IgD-negative memory B cell (primary cell): ENCODE measurements around the gene SYTL1. TPM values are rescaled to one million over a fixed set of nuclear protein-coding genes. Genes with fewer than 3 reads are reported as not detected.
"Not testable (repeated sequence)": the region's sequence is repeated elsewhere in the genome, so short reads cannot be mapped to it uniquely, and the experiment has no call there.

Source experiments
- H3K27ac Mint-ChIP-seq, 3 donors: one replicate each; pipeline ENCODE4 v1.8.0; 2020 to 2022; ENCODE audit warnings: mild to moderate bottlenecking in 3 of 3, mixed read lengths in 3 of 3, moderate library complexity in 1 of 3
- H3K27me3 Mint-ChIP-seq: one replicate; pipeline ENCODE4 v1.8.0; 2021; ENCODE audit warnings: mixed read lengths
- H3K36me3 Mint-ChIP-seq: one replicate; pipeline ENCODE4 v1.8.0; 2020; ENCODE audit warnings: mild to moderate bottlenecking, mixed read lengths
- H3K4me1 Mint-ChIP-seq, 3 donors: one replicate each; pipeline ENCODE4 v1.8.0; 2020 to 2022; ENCODE audit warnings: mixed read lengths in 3 of 3, mild to moderate bottlenecking in 1 of 3
- H3K4me3 Mint-ChIP-seq, 4 donors: one replicate each; pipeline ENCODE4 v1.8.0; 2020 to 2022; ENCODE audit warnings: mild to moderate bottlenecking in 4 of 4, mixed read lengths in 4 of 4, moderate library complexity in 3 of 4
- H3K9me3 Mint-ChIP-seq, 3 donors: one replicate each; pipeline ENCODE4 v1.8.0; 2020 to 2021; ENCODE audit warnings: mixed read lengths in 3 of 3, mild to moderate bottlenecking in 1 of 3
- polyA plus RNA-seq: library from polyadenylated mRNA; unstranded; fragments of 300-500 nt; fragmentation: Illumina TruSeq; gene quantifications from one replicate; pipeline ENCODE4 v1.2.3, GENCODE V29; 2021

Gene SYTL1
- polyA plus RNA-seq, 1 donor from 2014 or later: 130 TPM

DNA sequence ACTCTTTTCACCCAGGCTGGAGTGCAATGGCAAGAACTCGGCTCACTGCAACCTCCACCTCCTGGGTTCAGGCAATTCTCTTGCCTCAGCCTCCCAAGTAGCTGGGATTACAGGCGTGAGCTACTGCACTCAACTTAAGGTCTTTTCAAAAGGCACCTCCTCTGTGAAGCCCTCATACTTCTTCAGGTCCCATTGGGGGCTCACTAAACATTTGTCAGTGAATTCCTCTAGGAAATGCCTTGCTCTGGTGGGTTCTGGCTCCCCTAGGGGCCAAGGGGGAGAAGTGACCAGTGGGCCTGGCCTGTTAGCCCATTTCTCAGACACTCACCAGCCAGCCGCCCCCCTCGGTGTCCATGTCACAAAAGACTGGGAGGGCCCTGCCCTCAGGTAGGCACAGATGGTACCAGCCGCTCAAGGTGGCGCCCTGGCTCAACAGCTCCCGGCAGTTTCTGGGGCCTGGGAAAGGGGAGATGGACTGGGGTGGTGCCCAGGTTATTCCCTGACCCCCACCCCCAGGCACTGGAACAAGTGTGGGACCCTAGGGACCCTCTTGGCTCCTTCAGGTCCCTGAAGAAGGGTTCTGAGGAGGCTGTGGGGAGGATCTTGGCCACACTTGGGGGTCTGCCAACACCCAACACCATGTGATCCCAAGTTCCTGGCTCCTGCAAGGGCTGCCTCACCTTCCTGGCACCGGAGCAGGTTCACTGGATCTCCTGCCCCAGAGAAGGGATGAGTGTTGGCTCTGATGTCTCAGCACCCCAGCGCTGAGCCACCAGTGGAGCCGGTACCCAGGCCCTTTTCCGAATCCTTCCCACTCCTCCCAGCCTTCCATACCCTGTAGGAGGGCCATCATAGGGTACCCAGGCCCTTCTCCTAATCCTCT, 31.2 kb downstream of the SYTL1 start:
- no peak overlapping the region for H3K4me3 Mint-ChIP-seq
- H3K27me3 Mint-ChIP-seq: no peaks in the 10 kb centered on the region
- H3K9me3 Mint-ChIP-seq: no peaks in the 10 kb centered on the region
- peaks cover 15 to 26% (median 22%) of the 10 kb centered on the region in 3 donors for H3K4me1 Mint-ChIP-seq
- H3K27ac Mint-ChIP-seq: peak overlapping the region in 1 of 3 donors; percentile 27
- no peaks in the 10 kb centered on the region for H3K36me3 Mint-ChIP-seq

DNA sequence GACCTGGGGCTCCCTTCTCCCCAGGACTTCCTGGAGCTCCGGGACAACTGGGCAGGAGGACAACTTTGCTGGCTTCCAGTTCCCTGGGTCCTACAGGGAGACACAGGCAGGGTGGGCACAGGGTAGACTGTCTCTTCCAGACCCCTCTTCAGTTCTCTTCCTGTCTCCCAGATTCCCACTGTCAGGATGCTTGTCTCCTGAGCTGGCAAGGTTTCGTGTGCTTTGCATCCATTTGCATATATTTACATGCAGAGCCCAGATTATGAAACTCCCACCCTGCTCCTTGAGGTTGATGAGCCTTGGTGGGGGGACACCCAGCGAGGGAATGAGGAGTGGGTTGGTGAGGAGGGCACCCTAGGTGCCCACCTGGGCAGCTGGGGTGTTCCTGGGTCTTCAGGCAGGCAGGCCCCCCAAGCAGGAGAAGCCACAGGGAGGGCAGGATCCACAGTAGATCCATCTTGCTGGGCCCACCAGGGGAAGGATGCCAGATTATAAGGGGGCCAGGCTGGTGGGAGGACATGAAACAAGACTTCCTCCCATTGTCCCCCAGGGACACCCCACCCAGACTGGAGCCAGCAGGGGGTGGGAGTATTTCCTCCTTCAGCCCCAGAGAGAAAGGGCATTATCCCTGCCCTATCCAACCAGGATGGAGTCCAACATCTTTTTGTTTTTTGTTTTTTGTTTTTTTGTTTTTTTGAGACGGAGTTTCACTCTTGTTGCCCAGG, 32.7 kb downstream of the SYTL1 start, which contains the start of gene FCN3:
FCN3 (minus strand) TSS at position 463 of the 725 bp plus-strand sequence; CDS start at position 457, 6 bp downstream.
- no peaks in the 10 kb centered on the region for H3K36me3 Mint-ChIP-seq
- peaks cover 7 to 18% (median 15%) of the 10 kb centered on the region in 3 donors for H3K4me1 Mint-ChIP-seq
- no peaks in the 10 kb centered on the region for H3K27me3 Mint-ChIP-seq
- no peak within 1 kb of the TSS for H3K27ac Mint-ChIP-seq
- no peaks in the 10 kb centered on the region for H3K9me3 Mint-ChIP-seq
- peak within 1 kb of the TSS in 1 of 4 donors; percentile 28 for H3K4me3 Mint-ChIP-seq

DNA sequence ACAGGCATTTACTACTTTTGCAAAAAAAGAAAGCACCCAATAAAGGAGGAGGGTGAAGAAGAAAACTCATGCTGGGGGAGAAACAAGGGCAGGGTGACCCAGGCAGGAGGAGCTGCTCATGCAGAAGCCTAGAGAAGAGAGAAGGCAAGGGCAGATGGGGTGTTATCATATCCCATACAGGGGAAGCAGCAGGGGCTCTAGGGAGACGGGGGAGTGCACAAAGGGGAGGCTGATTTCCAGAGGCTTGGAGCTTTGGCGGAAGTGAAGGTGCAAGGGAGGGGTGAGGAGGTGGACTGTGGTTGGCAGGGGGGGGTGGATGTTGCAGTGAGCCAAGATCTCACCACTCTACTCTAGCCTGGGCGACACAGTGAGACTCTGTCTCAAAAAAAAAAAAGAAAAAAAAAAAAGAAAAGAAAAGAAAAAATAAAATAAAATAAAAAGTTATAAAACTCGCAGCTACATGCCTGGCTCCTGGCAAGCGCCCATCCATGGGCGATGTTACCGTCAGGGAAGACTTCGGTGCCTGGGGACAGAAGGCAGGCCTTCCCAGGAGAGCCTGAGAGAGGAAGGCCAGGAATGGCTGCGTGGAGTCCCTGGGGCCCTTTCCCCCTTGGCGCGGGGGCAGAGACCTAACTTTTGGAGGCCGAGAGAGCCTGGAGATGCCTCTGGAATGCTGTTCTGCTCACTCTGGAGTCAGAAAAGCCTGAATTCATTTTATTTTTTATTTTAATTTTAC, 36.1 kb downstream of the SYTL1 start:
- Mint-ChIP-seq H3K27me3 (no peaks in the 10 kb centered on the region), H3K27ac (no peak overlapping the region), H3K9me3 (no peaks in the 10 kb centered on the region), H3K4me3 (no peak overlapping the region), H3K4me1 (peaks cover 5 to 12% (median 6%) of the 10 kb centered on the region in 3 donors), H3K36me3 (no peaks in the 10 kb centered on the region)

DNA sequence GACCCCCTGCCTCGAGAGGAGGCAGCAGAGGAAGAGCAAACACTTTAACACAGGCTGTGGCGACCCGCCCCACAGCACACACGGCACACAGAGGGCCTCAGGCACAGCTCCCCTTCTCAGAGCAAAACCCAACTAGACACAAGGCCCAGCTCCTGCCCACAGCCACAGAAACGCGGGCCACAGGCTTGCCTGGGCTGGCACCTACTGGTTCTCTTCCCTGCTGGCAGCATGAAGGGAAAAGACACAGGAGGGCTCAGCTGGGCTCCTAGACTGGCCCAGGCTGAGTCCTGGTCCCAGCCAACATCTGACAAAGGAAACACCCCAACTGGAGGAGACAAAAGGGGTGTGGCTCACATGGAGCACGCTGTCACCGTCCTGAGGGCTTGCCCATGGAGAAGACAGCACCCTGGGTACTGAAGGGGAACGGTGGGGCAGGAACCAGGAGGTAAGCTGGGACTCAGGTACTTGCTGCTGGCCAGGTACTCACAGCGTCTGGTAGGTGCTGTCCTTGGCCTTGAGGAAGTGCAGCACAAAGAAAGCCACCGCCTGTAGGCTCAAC, 37.8 kb downstream of the SYTL1 start:
- Mint-ChIP-seq H3K27me3 (no peaks in the 10 kb centered on the region), H3K36me3 (no peaks in the 10 kb centered on the region), H3K4me1 (peaks cover 5 to 13% (median 6%) of the 10 kb centered on the region in 3 donors), H3K4me3 (peak overlapping the region in 1 of 4 donors; percentile 28), H3K9me3 (no peaks in the 10 kb centered on the region), H3K27ac (no peak overlapping the region)

DNA sequence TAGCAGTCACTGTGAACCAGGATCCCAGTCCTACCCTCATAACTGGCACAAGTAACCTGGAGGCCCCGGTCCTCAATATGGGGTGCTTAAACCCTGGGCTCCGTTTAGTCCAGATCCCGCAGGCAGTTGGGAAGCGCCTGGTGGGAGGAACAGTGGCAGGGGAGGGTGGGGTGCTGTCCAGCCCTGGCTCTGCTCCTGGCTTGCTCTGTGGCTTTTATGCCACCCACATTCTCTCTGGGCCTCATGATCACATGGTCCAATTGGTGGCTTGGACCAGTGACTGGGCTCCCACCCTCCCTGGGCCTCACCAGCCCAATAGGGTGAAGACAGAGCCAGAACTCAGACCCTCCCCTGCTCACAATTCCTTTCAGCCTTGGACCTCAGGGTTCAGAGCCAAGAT, 38.4 kb downstream of the SYTL1 start:
- Mint-ChIP-seq H3K4me1 (peaks cover 5 to 12% (median 6%) of the 10 kb centered on the region in 3 donors), H3K27me3 (no peaks in the 10 kb centered on the region), H3K27ac (no peak overlapping the region), H3K4me3 (no peak overlapping the region), H3K36me3 (no peaks in the 10 kb centered on the region), H3K9me3 (no peaks in the 10 kb centered on the region)

DNA sequence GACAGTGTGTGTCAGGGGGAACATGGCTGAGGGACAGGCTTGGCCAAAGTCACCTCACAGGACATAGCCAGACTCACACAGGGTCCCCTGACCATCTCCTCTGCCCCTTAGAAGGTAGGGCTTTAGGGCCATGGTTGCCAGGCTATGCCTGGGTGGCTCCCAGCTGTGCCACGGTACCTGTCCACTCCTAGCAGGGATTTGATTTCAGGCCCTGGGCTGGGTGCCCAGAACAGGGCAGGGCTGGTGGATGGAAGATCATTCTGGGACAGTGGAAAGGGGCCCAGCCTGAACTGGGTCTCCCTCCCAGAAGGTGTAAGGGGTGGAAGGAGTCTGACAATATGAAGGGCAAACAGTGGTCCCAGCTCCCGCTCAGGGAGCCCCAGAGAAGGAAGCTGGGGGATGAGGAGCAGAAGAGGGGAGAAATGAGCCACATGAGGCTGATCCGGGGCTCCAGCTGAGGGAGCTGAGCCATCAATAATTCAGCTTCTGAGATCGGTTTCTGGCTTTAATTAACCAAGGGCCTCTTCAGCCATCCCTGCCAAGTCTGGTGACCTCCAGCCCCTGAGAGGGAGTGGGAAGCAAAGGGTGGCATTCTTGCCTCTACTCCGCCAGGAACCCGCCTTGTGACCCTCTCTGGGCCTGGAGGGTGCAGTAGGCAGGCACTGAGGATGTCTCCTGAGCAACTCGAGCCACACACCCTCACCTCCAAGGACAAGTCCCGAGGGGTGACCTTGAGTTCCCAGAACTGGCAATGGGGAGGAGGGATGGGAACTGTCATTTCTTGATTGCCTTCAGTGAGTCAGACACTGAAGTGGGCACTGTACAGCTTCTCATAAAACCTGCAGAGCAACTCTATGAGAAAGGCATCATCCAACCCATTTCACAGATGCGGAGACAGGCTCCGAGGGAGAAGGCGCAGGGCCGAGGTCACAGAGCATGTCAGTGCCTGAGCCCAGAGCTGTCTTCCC, 39.2 kb downstream of the SYTL1 start:
- H3K4me3 Mint-ChIP-seq: no peak overlapping the region
- no peaks in the 10 kb centered on the region for H3K27me3 Mint-ChIP-seq
- H3K4me1 Mint-ChIP-seq: peaks cover 5 to 9% (median 6%) of the 10 kb centered on the region in 3 donors
- H3K27ac Mint-ChIP-seq: no peak overlapping the region
- H3K9me3 Mint-ChIP-seq: no peaks in the 10 kb centered on the region
- no peaks in the 10 kb centered on the region for H3K36me3 Mint-ChIP-seq

DNA sequence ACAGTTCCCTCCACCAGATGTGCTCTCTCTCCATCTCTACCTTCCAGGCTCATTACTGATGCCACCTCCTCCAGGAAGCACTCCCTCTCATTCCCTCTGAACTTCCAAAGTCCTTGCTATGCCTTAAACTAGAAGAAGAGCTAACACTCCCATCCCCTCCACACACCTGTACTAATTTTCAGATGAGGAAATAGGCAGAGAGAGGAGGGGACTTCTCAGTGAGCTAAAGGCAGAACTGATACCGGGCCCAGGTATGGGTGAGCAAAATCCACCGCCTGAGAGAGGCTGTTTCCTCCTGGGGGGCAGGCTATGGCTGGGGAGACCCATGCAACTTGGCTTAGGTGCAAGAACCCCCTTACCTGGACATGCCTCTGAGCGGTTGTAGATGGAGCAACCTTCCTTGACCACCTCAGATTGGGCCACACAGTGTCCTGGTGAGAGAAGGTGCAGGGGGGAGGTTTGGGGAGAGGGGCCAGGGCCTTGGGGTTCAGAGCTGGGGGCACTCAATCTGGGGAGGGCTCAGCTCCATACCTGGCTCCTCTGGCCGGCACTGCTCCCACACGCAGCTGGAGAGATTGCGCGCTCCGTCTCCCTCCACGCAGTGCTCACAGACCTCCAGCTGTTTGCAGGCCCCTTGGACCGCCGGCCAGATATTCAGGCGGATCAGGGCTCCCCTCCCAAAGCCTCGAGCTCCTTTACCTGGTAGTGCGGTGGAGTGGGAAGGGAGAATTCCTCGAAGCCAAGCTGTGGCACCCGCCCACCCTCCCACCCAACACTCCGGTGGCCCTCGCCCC, 40.3 kb downstream of the SYTL1 start:
- Mint-ChIP-seq H3K36me3 (no peaks in the 10 kb centered on the region), H3K4me3 (no peak overlapping the region), H3K9me3 (no peaks in the 10 kb centered on the region), H3K4me1 (peaks cover 5 to 11% (median 6%) of the 10 kb centered on the region in 3 donors), H3K27ac (no peak overlapping the region), H3K27me3 (no peaks in the 10 kb centered on the region)

DNA sequence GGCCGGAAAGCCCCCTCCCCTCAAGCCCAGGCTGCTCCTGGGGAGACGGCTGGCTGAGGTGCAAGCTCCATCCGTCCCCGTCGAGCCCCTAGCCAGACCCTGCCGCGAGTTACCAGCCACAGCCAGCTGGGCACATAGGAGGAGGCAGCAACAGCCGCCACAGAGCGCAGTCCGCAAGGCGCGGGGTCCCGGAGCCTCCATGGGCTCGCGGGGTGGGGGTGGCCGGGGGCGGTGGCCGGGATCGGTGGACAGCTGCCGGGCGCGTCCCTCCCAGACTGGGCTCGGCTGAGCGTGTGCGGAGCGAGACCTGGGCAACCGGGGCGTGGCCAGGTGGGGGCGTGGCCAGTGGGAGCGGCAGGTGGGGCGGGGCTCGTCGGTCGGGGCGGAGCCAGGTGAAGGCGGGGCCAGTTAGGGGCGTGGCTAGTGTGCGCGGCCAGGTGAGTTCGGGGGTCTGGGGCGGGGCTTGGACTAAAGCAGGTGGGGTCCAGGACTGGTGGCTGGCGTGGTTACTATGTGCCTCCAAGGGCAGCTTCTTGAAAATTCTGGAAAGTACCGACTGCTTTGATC, 41.3 kb downstream of the SYTL1 start, which contains the start of gene CD164L2:
CD164L2 (minus strand) TSS at position 295 of the 567 bp plus-strand sequence; CDS start at position 201, 94 bp downstream.
- H3K4me3 Mint-ChIP-seq: no peak within 1 kb of the TSS
- peaks cover 5 to 11% (median 6%) of the 10 kb centered on the region in 3 donors for H3K4me1 Mint-ChIP-seq
- no peaks in the 10 kb centered on the region for H3K9me3 Mint-ChIP-seq
- no peaks in the 10 kb centered on the region for H3K36me3 Mint-ChIP-seq
- no peak within 1 kb of the TSS for H3K27ac Mint-ChIP-seq
- H3K27me3 Mint-ChIP-seq: no peaks in the 10 kb centered on the region

DNA sequence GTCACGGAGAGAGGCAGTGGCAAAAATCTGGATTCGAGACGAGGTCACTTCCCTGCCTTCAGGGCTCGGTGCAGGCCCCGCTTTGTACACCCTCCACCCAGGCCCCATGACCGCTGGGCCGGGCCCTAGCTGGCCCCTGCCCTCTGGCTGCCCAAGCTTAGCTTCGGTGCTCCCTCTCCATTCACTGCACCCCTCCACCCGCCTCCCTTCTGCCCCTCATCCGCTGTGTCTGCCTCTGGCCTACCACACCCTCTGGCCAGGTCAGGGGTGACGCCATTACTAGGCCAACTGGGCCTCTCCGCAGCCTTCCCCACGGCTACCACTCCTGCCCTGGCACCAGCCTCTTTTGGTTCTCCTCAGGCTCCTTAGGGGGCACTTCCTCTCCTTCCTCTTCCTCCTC, 41.8 kb downstream of the SYTL1 start:
- no peak overlapping the region for H3K4me3 Mint-ChIP-seq
- no peaks in the 10 kb centered on the region for H3K9me3 Mint-ChIP-seq
- peaks cover 5 to 13% (median 6%) of the 10 kb centered on the region in 3 donors for H3K4me1 Mint-ChIP-seq
- H3K27ac Mint-ChIP-seq: no peak overlapping the region
- peaks cover 3% of the 10 kb centered on the region for H3K27me3 Mint-ChIP-seq
- no peaks in the 10 kb centered on the region for H3K36me3 Mint-ChIP-seq

DNA sequence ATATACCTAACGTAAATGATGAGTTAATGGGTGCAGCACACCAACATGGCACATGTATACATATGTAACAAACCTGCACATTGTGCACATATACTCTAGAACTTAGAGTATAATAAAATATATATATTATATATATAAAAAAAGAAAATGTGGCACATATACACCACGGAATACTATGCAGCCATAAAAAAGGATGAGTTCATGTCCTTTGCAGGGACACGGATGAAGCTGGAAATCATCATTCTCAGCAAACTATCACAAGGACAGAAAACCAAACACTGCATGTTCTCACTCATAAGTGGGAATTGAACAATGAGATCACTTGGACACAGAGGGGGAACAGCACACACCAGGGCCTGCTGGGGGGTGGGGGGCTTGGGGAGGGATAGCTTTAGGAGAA, 43.0 kb downstream of the SYTL1 start:
- H3K36me3 Mint-ChIP-seq, H3K4me3 Mint-ChIP-seq, H3K27ac Mint-ChIP-seq, H3K9me3 Mint-ChIP-seq, H3K27me3 Mint-ChIP-seq: not testable (repeated sequence)
- peaks cover 5 to 14% (median 6%) of the 10 kb centered on the region in 3 donors for H3K4me1 Mint-ChIP-seq

DNA sequence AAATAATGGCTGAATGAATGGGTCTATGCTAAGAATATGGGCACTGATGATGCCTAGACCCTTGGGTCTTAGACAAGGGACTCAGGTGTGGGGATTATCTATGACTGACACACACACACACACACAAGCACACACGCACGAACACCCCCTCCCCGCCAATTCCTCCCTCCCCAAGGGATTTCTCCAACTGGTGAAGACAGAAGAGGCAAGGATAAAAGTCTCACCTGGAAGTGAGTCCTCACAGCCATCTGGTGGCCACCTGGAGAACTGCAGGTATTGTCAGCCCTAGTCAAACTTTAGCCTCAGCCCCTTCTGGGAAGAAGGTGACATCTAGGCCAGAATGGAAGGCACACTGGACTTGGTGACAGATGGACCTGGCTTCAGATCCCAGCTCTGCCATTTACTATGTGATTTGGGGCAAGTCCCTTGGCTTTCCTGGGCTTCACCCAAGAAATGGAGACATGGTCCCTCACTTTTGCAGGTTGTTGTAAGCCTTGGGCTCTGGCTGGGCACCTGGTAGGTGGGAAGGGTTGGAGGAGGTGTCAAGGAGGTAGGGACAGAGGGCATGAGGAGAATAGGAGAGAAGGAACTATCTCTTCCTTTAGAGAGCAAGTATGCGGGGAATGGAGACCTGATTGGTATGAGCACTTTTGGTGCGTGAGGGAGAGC, 46.6 kb downstream of the SYTL1 start:
- Mint-ChIP-seq H3K27ac (peak overlapping the region in 1 of 3 donors; percentile 65), H3K4me1 (peaks cover 4 to 9% (median 9%) of the 10 kb centered on the region in 3 donors), H3K36me3 (no peaks in the 10 kb centered on the region), H3K9me3 (no peaks in the 10 kb centered on the region), H3K27me3 (peaks cover 7% of the 10 kb centered on the region), H3K4me3 (no peak overlapping the region)

DNA sequence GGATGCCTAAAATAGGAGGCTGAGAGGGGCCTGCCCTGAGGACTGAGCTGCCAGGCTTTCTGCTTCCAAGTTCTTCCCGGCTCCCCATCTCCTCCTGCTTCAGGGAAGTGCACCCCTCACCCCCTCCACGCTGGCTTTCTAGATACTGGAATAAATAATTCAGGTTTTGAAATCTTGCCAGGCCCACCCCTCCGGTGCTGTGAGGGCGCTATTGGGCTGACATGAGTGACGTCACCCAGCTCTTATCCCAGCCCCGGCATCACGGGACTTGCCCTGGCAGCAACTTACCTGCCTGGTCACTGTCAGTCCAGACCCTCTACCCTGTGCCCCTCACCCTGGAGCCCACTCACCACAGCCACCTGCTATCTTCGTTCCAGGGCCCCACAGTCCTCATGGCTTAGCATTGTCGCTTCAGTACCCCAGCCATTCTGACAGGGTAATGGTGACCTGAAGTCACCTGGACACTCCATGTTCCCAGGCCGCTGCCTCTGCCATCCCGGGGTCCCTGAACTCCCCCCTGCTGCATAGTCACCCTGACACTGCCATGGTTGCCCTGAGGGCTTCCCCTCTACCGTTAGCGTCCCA, 49.8 kb downstream of the SYTL1 start:
- Mint-ChIP-seq H3K4me1 (peaks cover 9 to 15% (median 11%) of the 10 kb centered on the region in 3 donors), H3K4me3 (peak overlapping the region in 3 of 4 donors; percentile 6 to 89 (median 72)), H3K27me3 (peaks cover 7% of the 10 kb centered on the region)

More for the DNA sequence above, 49.8 kb downstream of the SYTL1 start:
- peak overlapping the region in 2 of 3 donors; percentile 3 to 92 for H3K27ac Mint-ChIP-seq
- peaks cover 2% of the 10 kb centered on the region for H3K36me3 Mint-ChIP-seq
- no peaks in the 10 kb centered on the region for H3K9me3 Mint-ChIP-seq
